Tibial nerve (tissue), 4 donors: ENCODE data around the gene LIMS3.
"Not testable (repeated sequence)": the region's sequence is repeated elsewhere in the genome, so short reads cannot be mapped to it uniquely, and the experiment has no call there.

Experiments
- CTCF ChIP-seq, 5 experiments: fragments of 200-600 bp in 3 of 5; fragments of 450-650 bp in 2 of 5; sonication (generic) in 3 of 5; IDR thresholded peaks; one replicate each; pipeline ENCODE4 v1.5.1; 2016 to 2019; ENCODE audit warnings: antibody characterized with exemption in 5 of 5, mild to moderate bottlenecking in 3 of 5, moderate library complexity in 2 of 5
- EP300 ChIP-seq, 2 donors: sonication (generic); formaldehyde crosslinking; IDR thresholded peaks; one replicate each; pipeline ENCODE4 v1.6.1; 2017; ENCODE audit warnings: antibody characterized with exemption in 2 of 2, mild to moderate bottlenecking in 1 of 2
- POLR2A ChIP-seq, 2 donors: fragments of 450-650 bp; IDR thresholded peaks; one replicate each; pipeline ENCODE4 v1.6.1; 2017; ENCODE audit warnings: antibody characterized with exemption in 2 of 2, mild to moderate bottlenecking in 2 of 2, moderate library complexity in 2 of 2

- TF ChIP-seq CTCF, POLR2A, EP300 (IDR thresholded peaks at IDR 0.05): not testable (repeated sequence)
Observed at GRCh38 chr2:109927803-109928202, 29.3 kb downstream of the LIMS3 start.
